Activated CD8-positive, alpha-beta memory T cell treated with anti-CD3 and anti-CD28 coated beads for 4 hours (primary cell): ENCODE measurements around the gene DHX8.

Experiments used
- DNase-seq, 2 donors: peaks; one replicate each; pipeline ENCODE4 v3.0.0-alpha.2; 2020; ENCODE audit warnings: low read depth in 2 of 2

Gene DHX8

GRCh38 chr17:43547659-43548256, 64.0 kb downstream of the DHX8 start:
- no peak for DNase-seq

GRCh38 chr17:43548689-43549379, 65.1 kb downstream of the DHX8 start:
- DNase-seq: no peak

GRCh38 chr17:43549496-43549895, 65.7 kb downstream of the DHX8 start:
- no peak for DNase-seq

- no peak for DNase-seq
Observed at GRCh38 chr17:43550754-43551153, 67.0 kb downstream of the DHX8 start.

- DNase-seq: no peak
Observed at GRCh38 chr17:43552229-43552837, 68.6 kb downstream of the DHX8 start.

- no peak for DNase-seq
Observed at GRCh38 chr17:43553573-43553972, 69.8 kb downstream of the DHX8 start.

GRCh38 chr17:43554857-43555256, 71.1 kb downstream of the DHX8 start:
- no peak for DNase-seq

- DNase-seq: no peak
Observed at GRCh38 chr17:43556292-43556691, 72.5 kb downstream of the DHX8 start.

- no peak for DNase-seq
Observed at GRCh38 chr17:43558805-43559160, 75.0 kb downstream of the DHX8 start.

GRCh38 chr17:43559161-43559816, 75.5 kb downstream of the DHX8 start:
- DNase-seq: no peak

GRCh38 chr17:43560461-43561427, 77.0 kb downstream of the DHX8 start:
- no peak for DNase-seq

- no peak for DNase-seq
Observed at GRCh38 chr17:43562679-43563599, 79.2 kb downstream of the DHX8 start.

- no peak for DNase-seq
Observed at GRCh38 chr17:43563600-43564594, 80.1 kb downstream of the DHX8 start.

GRCh38 chr17:43568506-43569082, 84.8 kb downstream of the DHX8 start:
- DNase-seq: no peak

- DNase-seq: no peak
Observed at GRCh38 chr17:43570518-43570928, 86.7 kb downstream of the DHX8 start.

- no peak for DNase-seq
Observed at GRCh38 chr17:43572368-43572980, 88.7 kb downstream of the DHX8 start.

- no peak for DNase-seq
Observed at GRCh38 chr17:43573579-43574321, 90.0 kb downstream of the DHX8 start.

- DNase-seq: no peak
Observed at GRCh38 chr17:43574348-43574747, 90.6 kb downstream of the DHX8 start.
